K562 (cell line): Measurements from ENCODE around the gene ACR. TPM values are rescaled to one million over a fixed set of nuclear protein-coding genes. Genes with fewer than 3 reads are reported as not detected.
"Not testable (repeated sequence)": the region's sequence is repeated elsewhere in the genome, so short reads cannot be mapped to it uniquely, and the experiment has no call there.

Experiments
- ATAC-seq: fragments of 200-7000 bp; cut with Tn5 transposase; 3 replicates; pipeline ENCODE4 v1.9.1; 2020; ENCODE audit warnings: moderate library complexity
- BruUV-seq: library from RNA; stranded (reverse); fragments of 400-500 nt; replicated peaks from 2 replicates; lab custom pipeline; 2021; lab: Mats Ljungman, UMichigan
- CTCF ChIA-PET: fragments of 300-600 bp; formaldehyde crosslinking; extraction: SDS; loops from one replicate; lab custom pipeline; 2021; ENCODE audit warnings: low intra/inter-chr PET ratio; lab: Yijun Ruan, JAX
- POLR2A ChIA-PET: fragments of 300-600, 350-650 bp; sonication (Branson Sonifier 250); formaldehyde crosslinking; extraction: SDS; loops from one replicate; lab custom pipeline; 2021; ENCODE audit warnings: antibody characterized with exemption, inconsistent platforms; lab: Yijun Ruan, JAX
- DNase-seq, 4 experiments: peaks; one replicate each; pipeline versions ENCODE4 v3.0.0 to v3.0.0-alpha.2; 2011 to 2018; ENCODE audit warnings: low spot score in 3 of 4, mixed read lengths in 3 of 4; ENCODE audit errors: extremely low read depth in 1 of 4
- FAIRE-seq: peaks from 2 replicates; lab custom pipeline; 2011; peaks lifted over from hg19 to GRCh38; lab: Jason Lieb, UNC
- H2AFZ ChIP-seq: 2 replicates; pipeline ENCODE4 v1.6.0; 2011; ENCODE audit warnings: low read depth, low read length, control low read depth, inconsistent platforms
- H3K27ac ChIP-seq: fragments of 200-600 bp; 3 replicates; pipeline ENCODE4 v1.8.0; 2011; ENCODE audit warnings: low read depth, mild to moderate bottlenecking, control low read depth, inconsistent platforms, low read length, moderate library complexity, mixed read lengths; ENCODE audit errors: extremely low read depth
- H3K27me3 ChIP-seq, 2 experiments: fragments of 300-600 bp in 1 of 2; 2 replicates in 1 of 2; 3 replicates in 1 of 2; pipeline versions ENCODE4 v1.6.0 to v1.8.0; 2011; ENCODE audit warnings: inconsistent platforms in 2 of 2, low read length in 2 of 2, mild to moderate bottlenecking in 1 of 2, mixed read lengths in 1 of 2, moderate library complexity in 1 of 2; ENCODE audit not compliant: control insufficient read depth in 2 of 2, insufficient read depth in 2 of 2
- H3K36me3 ChIP-seq: fragments of 300-600 bp; 3 replicates; pipeline ENCODE4 v1.8.0; 2011; ENCODE audit warnings: mild to moderate bottlenecking, low read length, inconsistent platforms; ENCODE audit not compliant: control insufficient read depth, insufficient read depth
- H3K4me1 ChIP-seq, 2 experiments: fragments of 200-600 bp in 1 of 2; replicated peaks in 1 of 2; 2 replicates in 1 of 2; 3 replicates in 1 of 2; pipeline versions ENCODE4 v1.5.1 to v1.8.0; 2011; ENCODE audit warnings: inconsistent platforms in 2 of 2, low read length in 2 of 2, mild to moderate bottlenecking in 1 of 2, mixed read lengths in 1 of 2, moderate library complexity in 1 of 2; ENCODE audit not compliant: control insufficient read depth in 2 of 2, insufficient read depth in 2 of 2
- H3K4me2 ChIP-seq: 2 replicates; pipeline ENCODE4 v1.6.1; 2011; ENCODE audit warnings: low read length, control low read depth, inconsistent platforms, mixed read lengths; ENCODE audit not compliant: insufficient read depth
- H3K4me3 ChIP-seq: fragments of 200-600 bp; sonication (generic), shearing (Covaris generic); 2 replicates; pipeline ENCODE4 v1.5.1; 2016; ENCODE audit warnings: control low read depth, inconsistent platforms
- H3K79me2 ChIP-seq: fragments of 200-600 bp; 3 replicates; pipeline ENCODE4 v1.8.0; 2011; ENCODE audit warnings: low read length, inconsistent platforms; ENCODE audit not compliant: control insufficient read depth, insufficient read depth
- H3K9ac ChIP-seq, 2 experiments: 2 replicates each; pipeline versions ENCODE4 v1.6.0 to v1.6.1; 2011; ENCODE audit warnings: low read depth in 2 of 2, low read length in 2 of 2, control low read depth in 1 of 2, inconsistent platforms in 1 of 2, mild to moderate bottlenecking in 1 of 2, mixed read lengths in 1 of 2; ENCODE audit not compliant: insufficient read depth in 1 of 2
- H3K9me1 ChIP-seq: one replicate; pipeline ENCODE4 v1.6.0; 2011; ENCODE audit warnings: inconsistent platforms, mild to moderate bottlenecking, low read length, moderate library complexity; ENCODE audit not compliant: control insufficient read depth, insufficient read depth
- H3K9me3 ChIP-seq: replicated peaks from 2 replicates; pipeline ENCODE4 v1.5.1; 2011; ENCODE audit warnings: low read depth, low read length, inconsistent platforms; ENCODE audit not compliant: control insufficient read depth, insufficient read depth
- H4K20me1 ChIP-seq: replicated peaks from 2 replicates; pipeline ENCODE4 v1.6.1; 2011; ENCODE audit warnings: low read length, inconsistent platforms, mixed read lengths; ENCODE audit not compliant: control insufficient read depth, insufficient read depth
- WGBS: fragments of 100-300 bp; shearing (Covaris generic); methylation state at CpG from one replicate; pipeline ENCODE4 v1.1.6; 2016; ENCODE audit warnings: low coverage, mixed read lengths; ENCODE audit not compliant: insufficient coverage; ENCODE audit errors: missing lambda C conversion rate; 5-methylcytosine and 5-hydroxymethylcytosine counted together
- in situ Hi-C: fragments of 300-500 bp; cut with MboI; formaldehyde crosslinking; loops from 4 replicates; pipeline ENCODE4 v1.15.0; 2018; ENCODE audit warnings: inconsistent platforms, mixed read lengths
- intact Hi-C: fragments of 100-400 bp; cut with micrococcal nuclease; formaldehyde crosslinking; loops from 2 replicates; pipeline ENCODE4 v1.14.2; 2022
- polyA plus RNA-seq, 8 experiments: library from polyadenylated mRNA; depleted of rRNA in 4 of 8; stranded (reverse) in 5 of 8; unstranded in 3 of 8; fragments of >200 nt; fragmentation: Nextera tagmentation in 2 of 8; fragmentation: Illumina TruSeq in 1 of 8; extraction: Ambion mirVana in 2 of 8; extraction: Trizol in 1 of 8; gene quantifications; 2 replicates each; pipeline versions ENCODE4 v1.2.1 to v1.2.3, GENCODE V29; 2011 to 2014; ENCODE audit warnings: inconsistent platforms in 1 of 8, missing spikeins in 1 of 8
- total RNA-seq, 7 experiments: library from RNA; depleted of rRNA in 6 of 7; stranded (reverse); fragments of >200 nt in 6 of 7; fragmentation: Illumina TruSeq in 2 of 7; extraction: Trizol in 2 of 7; gene quantifications; 2 replicates each; pipeline versions ENCODE4 v1.2.1 to v1.2.3, GENCODE V29; 2011 to 2021; ENCODE audit warnings: low replicate concordance in 1 of 7

Gene ACR
- total and polyA plus RNA-seq, 9 of the 15 experiments (the other 6 are each of a cell fraction or from before 2014, with no cell fraction given): not detected

GRCh38 chr22:50747521-50747920, 9.5 kb downstream of the ACR start:
- 0% methylated on average over 1 of the region's 1 CpG for WGBS
- H4K20me1 ChIP-seq, DNase-seq, H2AFZ ChIP-seq, H3K36me3 ChIP-seq, H3K27me3 ChIP-seq, H3K9ac ChIP-seq, H3K4me2 ChIP-seq, H3K4me3 ChIP-seq, H3K9me1 ChIP-seq, H3K27ac ChIP-seq, H3K79me2 ChIP-seq, intact Hi-C loops, CTCF ChIA-PET, in situ Hi-C loops, FAIRE-seq, ATAC-seq, H3K4me1 ChIP-seq, BruUV-seq, H3K9me3 ChIP-seq: not testable (repeated sequence)
- POLR2A ChIA-PET: interaction anchor here (1.3 kb wide), 1 partner anchor 31 kb away, joined by 6 read pairs; no protein-coding TSS in a partner anchor

GRCh38 chr22:50748630-50749029, 10.6 kb downstream of the ACR start:
- H3K4me3 ChIP-seq, ATAC-seq, H3K9me3 ChIP-seq, POLR2A ChIA-PET, H2AFZ ChIP-seq, BruUV-seq, H3K4me2 ChIP-seq, in situ Hi-C loops, CTCF ChIA-PET, H3K9me1 ChIP-seq, DNase-seq, H3K27me3 ChIP-seq, H3K9ac ChIP-seq, H4K20me1 ChIP-seq, H3K79me2 ChIP-seq, H3K27ac ChIP-seq, H3K36me3 ChIP-seq, intact Hi-C loops, H3K4me1 ChIP-seq, FAIRE-seq: not testable (repeated sequence)
- 0% methylated on average over 2 of the region's 13 CpGs for WGBS

- H3K4me3 ChIP-seq, POLR2A ChIA-PET, H3K9me1 ChIP-seq, H3K4me1 ChIP-seq, H3K36me3 ChIP-seq, DNase-seq, in situ Hi-C loops, intact Hi-C loops, H3K9me3 ChIP-seq, H4K20me1 ChIP-seq, CTCF ChIA-PET, H3K9ac ChIP-seq, H3K79me2 ChIP-seq, ATAC-seq, H3K27me3 ChIP-seq, BruUV-seq, H2AFZ ChIP-seq, FAIRE-seq, H3K4me2 ChIP-seq, H3K27ac ChIP-seq: not testable (repeated sequence)
- WGBS: 22% methylated on average over 7 of the region's 9 CpGs
Measured at GRCh38 chr22:50749302-50750074, 11.5 kb downstream of the ACR start.

- H3K36me3 ChIP-seq, in situ Hi-C loops, H3K27me3 ChIP-seq, intact Hi-C loops, H3K27ac ChIP-seq, BruUV-seq, ATAC-seq, CTCF ChIA-PET, FAIRE-seq, POLR2A ChIA-PET, H2AFZ ChIP-seq, H3K9ac ChIP-seq, H3K4me3 ChIP-seq, H3K9me3 ChIP-seq, H4K20me1 ChIP-seq, H3K4me1 ChIP-seq, H3K9me1 ChIP-seq, H3K79me2 ChIP-seq, DNase-seq, H3K4me2 ChIP-seq: not testable (repeated sequence)
- 49% methylated on average over 8 of the region's 20 CpGs for WGBS
Measured at GRCh38 chr22:50755251-50755650, 17.2 kb downstream of the ACR start.
